H1 (cell line): ENCODE results near the gene EEF1AKMT3. TPM values are rescaled to one million over a fixed set of nuclear protein-coding genes. Genes with fewer than 3 reads are reported as not detected.

ENCODE experiments used
- CTCF ChIA-PET: fragments of 300-600 bp; sonication (Branson Sonifier 250); formaldehyde crosslinking; loops from one replicate; lab custom pipeline; 2021; ENCODE audit not compliant: partially characterized antibody; lab: Charles Lee
- POLR2A ChIA-PET: fragments of 300-600 bp; sonication (Branson Sonifier 250); formaldehyde crosslinking; loops from one replicate; lab custom pipeline; 2021; ENCODE audit warnings: inconsistent platforms; ENCODE audit not compliant: partially characterized antibody; lab: Charles Lee
- DNase-seq, 2 experiments: peaks; one replicate each; pipeline versions ENCODE4 v3.0.0 to v3.0.0-alpha.2; 2010 to 2022; ENCODE audit warnings: low spot score in 2 of 2, low read depth in 1 of 2, mixed read lengths in 1 of 2
- FAIRE-seq: peaks from 2 replicates; lab custom pipeline; 2011; peaks lifted over from hg19 to GRCh38; lab: Jason Lieb, UNC
- H2AFZ ChIP-seq: 2 replicates; pipeline ENCODE4 v1.8.1; 2012; ENCODE audit warnings: low read length, inconsistent platforms
- H2AK5ac ChIP-seq: 2 replicates; pipeline ENCODE4 v1.6.1; 2013; ENCODE audit warnings: low read depth, low read length
- H2BK120ac ChIP-seq: replicated peaks from 2 replicates; pipeline ENCODE3; 2013; ENCODE audit warnings: low read depth, low read length, inconsistent platforms
- H2BK12ac ChIP-seq: 2 replicates; pipeline ENCODE4 v1.6.1; 2013; ENCODE audit warnings: low read depth, low read length
- H2BK15ac ChIP-seq: 2 replicates; pipeline ENCODE4 v1.6.1; 2013; ENCODE audit warnings: low read length
- H2BK20ac ChIP-seq: 2 replicates; pipeline ENCODE4 v1.6.1; 2013; ENCODE audit warnings: low read length
- H2BK5ac ChIP-seq: 2 replicates; pipeline ENCODE4 v1.6.1; 2013; ENCODE audit warnings: low read depth, low read length
- H3K14ac ChIP-seq: 2 replicates; pipeline ENCODE4 v1.6.1; 2013; ENCODE audit warnings: inconsistent platforms; ENCODE audit not compliant: insufficient read length
- H3K18ac ChIP-seq: 2 replicates; pipeline ENCODE4 v1.6.1; 2013; ENCODE audit warnings: low read length; ENCODE audit errors: extremely low read depth
- H3K23ac ChIP-seq: 2 replicates; pipeline ENCODE4 v1.6.1; 2013; ENCODE audit warnings: inconsistent platforms; ENCODE audit not compliant: insufficient read length
- H3K23me2 ChIP-seq: 2 replicates; pipeline ENCODE4 v1.6.1; 2013; ENCODE audit warnings: low read depth, low read length
- H3K27ac ChIP-seq: 2 replicates; pipeline ENCODE4 v1.6.1; 2011; ENCODE audit warnings: low read depth, low read length, inconsistent platforms
- H3K27me3 ChIP-seq, 4 experiments: replicated peaks in 1 of 4; 1 replicate in 1 of 4; 2 replicates in 3 of 4; pipeline versions ENCODE4 v1.6.1 to v1.8.1; 2011 to 2013; ENCODE audit warnings: low read length in 3 of 4, mild to moderate bottlenecking in 3 of 4, inconsistent platforms in 2 of 4, mixed read lengths in 2 of 4, moderate library complexity in 1 of 4; ENCODE audit not compliant: control insufficient read depth in 3 of 4, insufficient read depth in 3 of 4; ENCODE audit errors: extremely low read depth in 1 of 4
- H3K36me3 ChIP-seq, 4 experiments: 2 replicates each; pipeline versions ENCODE4 v1.6.1 to v1.8.1; 2011 to 2013; ENCODE audit warnings: mild to moderate bottlenecking in 4 of 4, low read length in 3 of 4, moderate library complexity in 2 of 4, control low read depth in 1 of 4, inconsistent platforms in 1 of 4; ENCODE audit not compliant: insufficient read depth in 4 of 4, control insufficient read depth in 2 of 4
- H3K4ac ChIP-seq: replicated peaks from 2 replicates; pipeline ENCODE3; 2013; ENCODE audit warnings: low read length, low read depth, mixed read lengths, inconsistent platforms; ENCODE audit not compliant: insufficient read length
- H3K4me1 ChIP-seq, 4 experiments: replicated peaks in 1 of 4; 1 replicate in 1 of 4; 2 replicates in 3 of 4; pipeline versions ENCODE4 v1.6.1 to v1.8.1; 2011 to 2013; ENCODE audit warnings: low read length in 3 of 4, inconsistent platforms in 2 of 4, mixed read lengths in 1 of 4; ENCODE audit not compliant: insufficient read depth in 4 of 4, control insufficient read depth in 3 of 4
- H3K4me2 ChIP-seq, 2 experiments: 2 replicates each; pipeline versions ENCODE4 v1.6.1 to v1.8.1; 2011 to 2013; ENCODE audit warnings: low read depth in 2 of 2, low read length in 2 of 2, control low read depth in 1 of 2, inconsistent platforms in 1 of 2, mild to moderate bottlenecking in 1 of 2; ENCODE audit not compliant: insufficient read depth in 1 of 2
- H3K4me3 ChIP-seq, 4 experiments: fragments of 200-600, 300-600 bp in 1 of 4; sonication (generic), shearing (Covaris generic), sonication (Bioruptor Twin) in 1 of 4; 2 replicates each; pipeline versions ENCODE4 v1.5.1 to v1.8.1; 2011 to 2016; ENCODE audit warnings: low read length in 4 of 4, low read depth in 3 of 4, control low read depth in 2 of 4, inconsistent platforms in 2 of 4, mild to moderate bottlenecking in 2 of 4, mixed read lengths in 1 of 4, moderate library complexity in 1 of 4; ENCODE audit not compliant: insufficient read depth in 2 of 4; ENCODE audit errors: extremely low read depth in 1 of 4
- H3K56ac ChIP-seq: replicated peaks from 2 replicates; pipeline ENCODE3; 2013; ENCODE audit warnings: low read depth, mild to moderate bottlenecking, mixed read lengths, low read length, inconsistent platforms; ENCODE audit not compliant: insufficient read length
- H3K79me1 ChIP-seq: 2 replicates; pipeline ENCODE4 v1.6.1; 2013; ENCODE audit warnings: low read depth, low read length, control low read depth
- H3K79me2 ChIP-seq, 2 experiments: 2 replicates each; pipeline versions ENCODE4 v1.6.1 to v1.8.1; 2012 to 2013; ENCODE audit warnings: low read length in 2 of 2, mild to moderate bottlenecking in 2 of 2, inconsistent platforms in 1 of 2; ENCODE audit not compliant: insufficient read depth in 2 of 2, control insufficient read depth in 1 of 2
- H3K9ac ChIP-seq, 4 experiments: replicated peaks in 1 of 4; 1 replicate in 1 of 4; 2 replicates in 3 of 4; pipeline versions ENCODE4 v1.6.1 to v1.8.1; 2011 to 2013; ENCODE audit warnings: low read depth in 3 of 4, low read length in 3 of 4, control low read depth in 2 of 4, mild to moderate bottlenecking in 2 of 4, moderate library complexity in 2 of 4, inconsistent platforms in 1 of 4; ENCODE audit errors: extremely low read depth in 1 of 4
- H3K9me3 ChIP-seq, 2 experiments: 2 replicates each; pipeline versions ENCODE4 v1.6.1 to v1.8.1; 2012 to 2013; ENCODE audit warnings: mild to moderate bottlenecking in 2 of 2, moderate library complexity in 2 of 2, control low read depth in 1 of 2, inconsistent platforms in 1 of 2, low read depth in 1 of 2, low read length in 1 of 2, mixed read lengths in 1 of 2; ENCODE audit not compliant: insufficient read depth in 2 of 2
- H4K20me1 ChIP-seq, 2 experiments: replicated peaks in 1 of 2; 2 replicates each; pipeline versions ENCODE3 to v1.8.1; 2011 to 2013; ENCODE audit warnings: inconsistent platforms in 2 of 2, low read length in 2 of 2, mild to moderate bottlenecking in 1 of 2; ENCODE audit not compliant: insufficient read depth in 2 of 2, control insufficient read depth in 1 of 2
- H4K5ac ChIP-seq: 2 replicates; pipeline ENCODE4 v1.6.1; 2013; ENCODE audit warnings: low read length, low read depth, mixed read lengths, inconsistent platforms; ENCODE audit not compliant: insufficient read length
- H4K8ac ChIP-seq: 2 replicates; pipeline ENCODE4 v1.8.0; 2013; ENCODE audit warnings: mild to moderate bottlenecking, moderate library complexity, low read length, inconsistent platforms; ENCODE audit not compliant: insufficient read depth; ENCODE audit errors: extremely low read depth
- H4K91ac ChIP-seq: replicated peaks from 2 replicates; pipeline ENCODE3; 2013; ENCODE audit warnings: low read length, mixed read lengths, inconsistent platforms; ENCODE audit not compliant: insufficient read length
- BACH1 ChIP-seq: IDR thresholded peaks from 2 replicates; pipeline ENCODE4 v1.6.1; 2012; ENCODE audit warnings: low read length, improper control_type of control experiment
- BRCA1 ChIP-seq: IDR thresholded peaks from 2 replicates; pipeline ENCODE4 v1.6.1; 2012; ENCODE audit warnings: low read depth, low read length, improper control_type of control experiment
- CBX8 ChIP-seq: fragments of 300-800, 300-1000 bp; sonication (generic); IDR thresholded peaks from 2 replicates; pipeline ENCODE4 v1.7.1; 2016; ENCODE audit warnings: low read depth, low read length, borderline replicate concordance
- CHD1 ChIP-seq: IDR thresholded peaks from 2 replicates; pipeline ENCODE4 v1.6.1; 2012; ENCODE audit warnings: low read depth, low read length, improper control_type of control experiment
- GABPA ChIP-seq: IDR thresholded peaks from 2 replicates; pipeline ENCODE4 v1.6.1; 2011; ENCODE audit warnings: mild to moderate bottlenecking, low read length, moderate library complexity, borderline replicate concordance; ENCODE audit not compliant: insufficient read depth
- POLR2A ChIP-seq, 2 experiments: IDR thresholded peaks; 1 replicate in 1 of 2; 2 replicates in 1 of 2; pipeline ENCODE4 v1.6.1; 2011; ENCODE audit warnings: low read depth in 2 of 2, low read length in 2 of 2, mild to moderate bottlenecking in 2 of 2; ENCODE audit errors: control extremely low read depth in 1 of 2
- POLR2AphosphoS5 ChIP-seq: IDR thresholded peaks from 2 replicates; pipeline ENCODE4 v1.6.1; 2011; ENCODE audit warnings: low read depth, low read length
- POU5F1 ChIP-seq: IDR thresholded peaks from 2 replicates; pipeline ENCODE4 v1.6.1; 2011; ENCODE audit warnings: low read depth, mild to moderate bottlenecking, low read length, moderate library complexity
- RAD21 ChIP-seq, 2 experiments: IDR thresholded peaks in 1 of 2; conservative IDR thresholded peaks in 1 of 2; 2 replicates each; pipeline ENCODE4 v1.6.1; 2011; ENCODE audit warnings: low read depth in 2 of 2, low read length in 2 of 2, improper control_type of control experiment in 1 of 2, inconsistent platforms in 1 of 2, mild to moderate bottlenecking in 1 of 2, moderate library complexity in 1 of 2
- RNF2 ChIP-seq: fragments of 200-900, 300-1000 bp; sonication (generic); IDR thresholded peaks from 2 replicates; pipeline ENCODE4 v1.7.1; 2016; ENCODE audit warnings: borderline replicate concordance, low read depth, mild to moderate bottlenecking, antibody characterized with exemption, low read length; ENCODE audit not compliant: poor library complexity, severe bottlenecking; ENCODE audit errors: missing control alignments
- SIN3A ChIP-seq, 2 experiments: IDR thresholded peaks in 1 of 2; conservative IDR thresholded peaks in 1 of 2; 2 replicates each; pipeline ENCODE4 v1.6.1; 2011 to 2012; ENCODE audit warnings: low read length in 2 of 2, improper control_type of control experiment in 1 of 2, low read depth in 1 of 2, mild to moderate bottlenecking in 1 of 2
- SP2 ChIP-seq: IDR thresholded peaks from 2 replicates; pipeline ENCODE4 v1.6.1; 2012; ENCODE audit warnings: mild to moderate bottlenecking, low read length, inconsistent platforms
- TCF12 ChIP-seq: IDR thresholded peaks from 2 replicates; pipeline ENCODE4 v1.6.1; 2011; ENCODE audit warnings: low read depth, mild to moderate bottlenecking, low read length
- WGBS, 2 experiments: shearing (Covaris generic) in 1 of 2; methylation state at CpG; one replicate each; pipeline versions ENCODE4 v1.1.6 to v1.1.7; 2013 to 2015; ENCODE audit warnings: low lambda C conversion rate in 2 of 2, mixed read lengths in 2 of 2, inconsistent platforms in 1 of 2, low coverage in 1 of 2, missing lambda C conversion rate in 1 of 2; ENCODE audit not compliant: insufficient replicate concordance in 2 of 2, insufficient coverage in 1 of 2, insufficient read length in 1 of 2; ENCODE audit errors: extremely low coverage in 1 of 2, missing lambda C conversion rate in 1 of 2; 5-methylcytosine and 5-hydroxymethylcytosine counted together
- polyA plus RNA-seq, 7 experiments: library from polyadenylated mRNA; depleted of rRNA in 3 of 7; stranded (reverse) in 5 of 7; unstranded in 2 of 7; fragments of >200 nt in 5 of 7; fragments of 200-250 nt in 2 of 7; gene quantifications; 1 replicate in 5 of 7; 2 replicates in 1 of 7; 4 replicates in 1 of 7; pipeline versions ENCODE4 v1.2.1 to v1.2.3, GENCODE V29; 2011 to 2013; ENCODE audit warnings: missing spikeins in 2 of 7, mixed read lengths in 2 of 7
- total RNA-seq: library from RNA; stranded (reverse); fragmentation: NEBNext Ultra II Directional; extraction: Animal tissue kit (Norgen Biotek cat#: 25700); gene quantifications from 2 replicates; pipeline ENCODE4 v1.2.1, GENCODE V29; 2021

The EEF1AKMT3 gene
- total and polyA plus RNA-seq, 2 of the 8 experiments (the other 6 are each of a cell fraction or from before 2014, with no cell fraction given) = 3.1 to 4.4 TPM

- no peak overlapping the region for H2AFZ ChIP-seq
- H4K5ac ChIP-seq = no peak overlapping the region
- ChIA-PET POLR2A (interaction anchor here (1.0 to 4.4 kb wide), 8 partner anchors 12 to 135 kb away, joined by 3 to 35 read pairs (median 4); partner anchors contain the start of genes CYP27B1, MARCHF9 and OS9), CTCF (interaction anchor here (1.2 to 11.2 kb wide), 5 partner anchors 8 to 159 kb away, joined by 3 to 149 read pairs (median 5); no protein-coding TSS in a partner anchor)
- peak overlapping the region; percentile 92; the same call in 1 of the 2 replicates for H2BK12ac ChIP-seq
- peaks cover 0 to 15% (median 6%) of the 10 kb centered on the region in 4 experiments; a peak in 5 of 7 replicates for H3K4me1 ChIP-seq
- H3K36me3 ChIP-seq = peaks cover 10 to 27% (median 22%) of the 10 kb centered on the region in 4 experiments
- no peak overlapping the region for H3K9ac ChIP-seq
- H4K8ac ChIP-seq = no peak overlapping the region
- no peak for DNase-seq
- FAIRE-seq = no peak
- H2BK120ac ChIP-seq = no peak overlapping the region
- H3K4me3 ChIP-seq = 0 out of 8 replicates have a peak overlapping the region, but pooled peaks of 1 of the 4 experiments have one; percentile 75
- no peak overlapping the region for H3K23ac ChIP-seq
- no peak overlapping the region for H2BK15ac ChIP-seq
- no peak overlapping the region for H3K56ac ChIP-seq
- no peak overlapping the region for H2BK5ac ChIP-seq
- no peak overlapping the region for H2BK20ac ChIP-seq
- 0 out of 2 replicates have a peak overlapping the region, but pooled peaks have one; percentile 25 for H2AK5ac ChIP-seq
- H4K20me1 ChIP-seq = peaks cover 0 to 2% of the 10 kb centered on the region in 2 experiments
- H3K14ac ChIP-seq = no peak overlapping the region
- peaks cover 16 to 32% (median 28%) of the 10 kb centered on the region in 4 experiments for H3K27me3 ChIP-seq
- no peaks in the 10 kb centered on the region for H3K79me2 ChIP-seq
- H3K23me2 ChIP-seq = peaks cover 4% of the 10 kb centered on the region
- H3K9me3 ChIP-seq = no peaks in the 10 kb centered on the region
- WGBS, 2 experiments = 98% methylated on average over 2 of the region's 2 CpGs; no CpG with 5 or more reads in 1 of the 2 experiments
- no peak overlapping the region for H3K27ac ChIP-seq
- TF ChIP-seq SP2 = no peak
- TF ChIP-seq POLR2A (IDR thresholded peaks at IDR 0.05; ENCODE audit: control extremely low read depth in 1 of 2, low read depth in 2 of 2, low read length in 2 of 2) = no peak
- no peak for TF ChIP-seq BACH1
- TF ChIP-seq POU5F1 = no peak
- no peak for TF ChIP-seq GABPA
- no peak for TF ChIP-seq RNF2
- TF ChIP-seq POLR2AphosphoS5 = no peak
- TF ChIP-seq SIN3A (conservative IDR thresholded peaks at IDR 0.05 in 1 of 2, IDR thresholded peaks at IDR 0.05 in 1 of 2; ENCODE audit: low read depth in 1 of 2, low read length in 2 of 2) = no peak
- TF ChIP-seq CBX8 = no peak
- TF ChIP-seq CHD1 = no peak
- no peak for TF ChIP-seq BRCA1
- TF ChIP-seq TCF12 = no peak
- TF ChIP-seq RAD21 (IDR thresholded peaks at IDR 0.05 in 1 of 2, conservative IDR thresholded peaks at IDR 0.05 in 1 of 2; ENCODE audit: low read depth in 2 of 2, low read length in 2 of 2) = no peak
- H3K79me1 ChIP-seq = peaks cover 6% of the 10 kb centered on the region
- H3K4ac ChIP-seq = no peak overlapping the region
- no peak overlapping the region for H4K91ac ChIP-seq
- peak overlapping the region in 1 of 2 experiments; percentile 97; a peak in 1 of 4 replicates for H3K4me2 ChIP-seq
- H3K18ac ChIP-seq = no peak overlapping the region
Measured at GRCh38 chr12:57743769-57744168, 28.6 kb upstream of the EEF1AKMT3 start.
